ENCODE results near the gene C1orf87. TPM values are rescaled to one million over a fixed set of nuclear protein-coding genes. Genes with fewer than 3 reads are reported as not detected.

The C1orf87 gene
- total RNA-seq, 2 donors from 2014 or later, result not detected

DNA sequence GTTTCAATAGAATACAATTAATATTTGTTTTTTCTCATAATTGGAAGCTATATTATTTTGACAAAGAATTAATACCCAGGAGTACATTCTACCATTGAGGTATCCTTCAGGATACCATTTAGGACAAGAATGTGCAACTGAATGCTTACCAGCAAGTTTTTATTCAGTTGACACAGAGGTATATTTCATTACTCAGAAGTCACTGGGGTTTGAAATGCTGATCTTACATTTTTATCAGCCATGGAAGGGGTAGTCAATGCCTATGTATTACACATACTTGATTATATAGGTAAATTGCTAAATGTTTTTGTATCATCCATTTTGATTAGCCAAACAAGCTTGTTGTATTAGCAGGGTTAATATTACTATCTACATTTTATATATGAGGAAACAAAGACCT, 48.0 kb downstream of the C1orf87 start:
- no peaks in the 10 kb centered on the region for H3K27me3 ChIP-seq
- no peaks in the 10 kb centered on the region for H3K36me3 ChIP-seq
- no peak overlapping the region for H3K9ac ChIP-seq (ENCODE audit: low read depth in 2 of 2, low read length in 2 of 2)
- H3K4me1 ChIP-seq, result no peaks in the 10 kb centered on the region
- TF ChIP-seq, protein P1, sequence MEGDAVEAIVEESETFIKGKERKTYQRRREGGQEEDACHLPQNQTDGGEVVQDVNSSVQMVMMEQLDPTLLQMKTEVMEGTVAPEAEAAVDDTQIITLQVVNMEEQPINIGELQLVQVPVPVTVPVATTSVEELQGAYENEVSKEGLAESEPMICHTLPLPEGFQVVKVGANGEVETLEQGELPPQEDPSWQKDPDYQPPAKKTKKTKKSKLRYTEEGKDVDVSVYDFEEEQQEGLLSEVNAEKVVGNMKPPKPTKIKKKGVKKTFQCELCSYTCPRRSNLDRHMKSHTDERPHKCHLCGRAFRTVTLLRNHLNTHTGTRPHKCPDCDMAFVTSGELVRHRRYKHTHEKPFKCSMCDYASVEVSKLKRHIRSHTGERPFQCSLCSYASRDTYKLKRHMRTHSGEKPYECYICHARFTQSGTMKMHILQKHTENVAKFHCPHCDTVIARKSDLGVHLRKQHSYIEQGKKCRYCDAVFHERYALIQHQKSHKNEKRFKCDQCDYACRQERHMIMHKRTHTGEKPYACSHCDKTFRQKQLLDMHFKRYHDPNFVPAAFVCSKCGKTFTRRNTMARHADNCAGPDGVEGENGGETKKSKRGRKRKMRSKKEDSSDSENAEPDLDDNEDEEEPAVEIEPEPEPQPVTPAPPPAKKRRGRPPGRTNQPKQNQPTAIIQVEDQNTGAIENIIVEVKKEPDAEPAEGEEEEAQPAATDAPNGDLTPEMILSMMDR (IDR thresholded peaks at IDR 0.05), result no peak
- no peaks in the 10 kb centered on the region for H3K9me3 ChIP-seq
- intact Hi-C loops (cut with DNase I), result no loop called here
- H3K4me3 ChIP-seq, result no peak overlapping the region
- no peak overlapping the region for H3K27ac ChIP-seq
- no peak for DNase-seq

DNA sequence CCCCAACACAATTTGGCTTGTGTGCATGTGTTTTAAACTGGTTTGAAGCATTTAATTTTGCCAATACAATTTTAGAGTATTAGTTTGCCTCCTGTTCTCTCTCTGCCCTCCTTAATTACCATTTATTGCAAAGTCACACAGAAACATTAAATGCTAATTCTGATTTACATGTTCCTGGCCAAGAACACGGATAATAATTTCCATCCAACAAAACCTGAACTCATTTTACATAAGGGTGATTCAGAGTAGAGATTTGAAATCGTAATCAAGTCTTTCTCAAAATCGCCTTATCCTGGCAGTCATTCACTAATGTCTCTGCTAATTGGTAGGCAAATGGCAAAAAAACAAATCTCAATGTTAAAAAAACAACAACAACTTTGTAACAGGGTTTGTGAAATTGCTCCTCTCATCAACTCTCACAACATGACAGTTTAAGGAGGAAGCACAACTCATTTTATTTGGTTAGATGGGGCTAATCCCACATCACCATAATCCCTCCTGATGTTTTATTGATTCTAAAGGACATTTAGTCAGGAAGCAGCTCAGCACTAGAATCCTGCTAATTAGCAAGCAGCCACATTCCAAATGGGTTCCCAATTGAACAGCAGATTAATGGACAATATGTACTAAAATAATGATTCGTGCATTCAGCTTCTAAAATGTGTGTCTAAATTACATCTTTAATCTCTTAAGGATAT, 55.9 kb downstream of the C1orf87 start:
- Histone ChIP-seq H3K27ac (no peak overlapping the region), H3K4me1 (no peaks in the 10 kb centered on the region), H3K9me3 (no peaks in the 10 kb centered on the region), H3K36me3 (no peaks in the 10 kb centered on the region), H3K4me3 (no peak overlapping the region), H3K27me3 (no peaks in the 10 kb centered on the region), H3K9ac (ENCODE audit: low read depth in 2 of 2, low read length in 2 of 2) (no peak overlapping the region)
- intact Hi-C loops (cut with DNase I), result no loop called here
- TF ChIP-seq, protein P1 (IDR thresholded peaks at IDR 0.05), result no peak
- DNase-seq, result no peak

DNA sequence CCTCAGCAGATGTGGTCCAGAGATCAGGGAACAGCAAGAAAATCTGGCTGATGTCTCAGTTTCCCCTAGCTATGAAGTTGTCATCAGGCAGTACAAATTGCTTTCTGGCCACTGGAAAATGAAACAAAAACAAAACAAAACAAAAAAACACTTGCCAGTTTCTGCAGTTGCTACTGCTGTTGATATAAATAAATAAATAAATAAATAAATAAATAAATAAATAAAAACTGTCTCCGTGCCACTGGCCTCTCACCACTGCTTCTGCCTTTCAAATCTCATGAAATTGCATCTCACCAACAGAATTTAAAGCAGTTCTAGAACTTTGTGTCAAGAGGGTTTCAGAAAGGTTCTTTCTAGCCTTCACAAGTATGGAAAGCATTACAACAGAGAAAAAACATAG, 62.9 kb downstream of the C1orf87 start:
- no peak for DNase-seq
- no peak overlapping the region for H3K27ac ChIP-seq
- no peaks in the 10 kb centered on the region for H3K4me1 ChIP-seq
- no peaks in the 10 kb centered on the region for H3K27me3 ChIP-seq
- no peaks in the 10 kb centered on the region for H3K36me3 ChIP-seq
- H3K4me3 ChIP-seq, result no peak overlapping the region
- TF ChIP-seq, protein P1 (IDR thresholded peaks at IDR 0.05), result no peak
- no peaks in the 10 kb centered on the region for H3K9me3 ChIP-seq
- intact Hi-C loops (cut with DNase I), result no loop called here
- no peak overlapping the region for H3K9ac ChIP-seq (ENCODE audit: low read depth in 2 of 2, low read length in 2 of 2)

DNA sequence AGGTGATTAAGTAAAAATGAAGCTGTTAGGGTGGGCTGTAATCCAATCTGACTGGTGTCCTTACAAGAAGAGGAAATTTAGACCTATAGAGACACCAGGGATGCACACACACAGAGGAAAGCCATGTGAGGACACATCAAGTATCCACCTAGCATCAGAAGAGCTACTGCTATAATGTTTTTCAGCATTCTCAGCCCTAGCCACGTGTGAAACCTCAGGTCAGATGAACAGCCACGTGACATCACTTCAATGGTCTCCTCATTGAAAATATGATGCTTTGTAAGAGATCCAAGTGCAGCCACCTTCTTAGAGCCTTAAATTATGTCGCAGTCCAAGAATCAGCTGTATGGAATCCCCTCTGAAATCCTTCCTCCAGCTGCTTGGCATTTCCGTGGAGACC, 65.1 kb downstream of the C1orf87 start:
- Histone ChIP-seq H3K9ac (ENCODE audit: low read depth in 2 of 2, low read length in 2 of 2) (no peak overlapping the region), H3K4me3 (no peak overlapping the region), H3K36me3 (no peaks in the 10 kb centered on the region), H3K9me3 (no peaks in the 10 kb centered on the region), H3K4me1 (no peaks in the 10 kb centered on the region), H3K27me3 (no peaks in the 10 kb centered on the region), H3K27ac (no peak overlapping the region)
- no peak for DNase-seq
- intact Hi-C loops (cut with DNase I), result no loop called here
- TF ChIP-seq, protein P1 (IDR thresholded peaks at IDR 0.05), result no peak

DNA sequence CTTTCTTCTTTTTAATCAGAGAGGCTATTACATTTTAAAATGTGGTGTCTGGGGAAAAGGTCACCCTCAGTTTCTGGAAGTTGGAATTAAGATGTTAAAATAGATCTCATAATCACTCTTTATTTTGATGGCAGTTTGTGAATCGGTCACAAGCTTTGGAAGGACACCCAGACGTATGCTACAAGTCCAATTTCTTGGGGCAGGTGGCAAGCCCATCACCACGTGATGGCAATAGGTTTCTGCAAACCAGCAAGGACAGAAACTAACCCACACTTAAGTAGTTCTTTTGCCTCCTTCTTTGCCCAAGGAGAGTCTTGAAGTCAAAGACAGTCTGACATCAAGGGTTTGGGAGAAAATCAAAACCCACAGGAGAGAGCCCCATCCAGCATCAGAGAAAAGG, 72.9 kb downstream of the C1orf87 start:
- no peaks in the 10 kb centered on the region for H3K4me1 ChIP-seq
- intact Hi-C loops (cut with DNase I), result no loop called here
- no peaks in the 10 kb centered on the region for H3K36me3 ChIP-seq
- no peak overlapping the region for H3K4me3 ChIP-seq
- H3K9ac ChIP-seq (ENCODE audit: low read depth in 2 of 2, low read length in 2 of 2), result no peak overlapping the region
- H3K27me3 ChIP-seq, result no peaks in the 10 kb centered on the region
- TF ChIP-seq, protein P1 (IDR thresholded peaks at IDR 0.05), result no peak
- H3K27ac ChIP-seq, result no peak overlapping the region
- H3K9me3 ChIP-seq, result no peaks in the 10 kb centered on the region
- DNase-seq, result no peak

All from colonic mucosa (tissue), 4 donors.